ENCODE results near the gene GJD3.

GRCh38 chr17:40318830-40319391, 45.6 kb downstream of the GJD3 start:
- TF ChIP-seq SRF (CRISPR knock-in tag; IDR thresholded peaks at IDR 0.05): no peak
- no peak for TF ChIP-seq REST (IDR thresholded peaks at IDR 0.05; ENCODE audit: borderline replicate concordance)
- no peak for TF ChIP-seq REST (CRISPR knock-in tag; IDR thresholded peaks at IDR 0.05; ENCODE audit: low read depth)
- TF ChIP-seq CTCF (IDR thresholded peaks at IDR 0.05 in 2 of 3, conservative IDR thresholded peaks at IDR 0.05 in 1 of 3; ENCODE audit: insufficient read depth in 2 of 3, low read depth in 1 of 3, low read length in 3 of 3): peak in 2 of 3 experiments; percentile 22 to 53; a peak in 3 of 6 replicates
- TF ChIP-seq RAD21 (CRISPR knock-in tag; conservative IDR thresholded peaks at IDR 0.05 in 1 of 2, IDR thresholded peaks at IDR 0.05 in 1 of 2): peak in 1 of 2 experiments; percentile 27; a peak in 2 of 4 replicates
- TF ChIP-seq ELF4 (CRISPR knock-in tag; IDR thresholded peaks at IDR 0.05): no peak
- TF ChIP-seq HMGXB4 (CRISPR knock-in tag; IDR thresholded peaks at IDR 0.05): no peak
- TF ChIP-seq RNF2 (IDR thresholded peaks at IDR 0.05): no peak
- TF ChIP-seq ZNF274 (IDR thresholded peaks at IDR 0.05; ENCODE audit: borderline replicate concordance, low read depth, low read length): no peak

Data from K562 (cell line).